HG03095 (cell line): Measurements from ENCODE around the gene ARMH1.
A peak's percentile ranks its signal among the peaks of the same experiment; 100 is the strongest.
"Not testable (repeated sequence)": the region's sequence is repeated elsewhere in the genome, so short reads cannot be mapped to it uniquely, and the experiment has no call there.

Experiments used
- ATAC-seq: cut with Tn5 transposase; IDR thresholded peaks from one replicate; pipeline ENCODE4 v1.9.1; 2021; ENCODE audit warnings: moderate library complexity; ENCODE audit not compliant: unreplicated experiment

The ARMH1 gene

DNA sequence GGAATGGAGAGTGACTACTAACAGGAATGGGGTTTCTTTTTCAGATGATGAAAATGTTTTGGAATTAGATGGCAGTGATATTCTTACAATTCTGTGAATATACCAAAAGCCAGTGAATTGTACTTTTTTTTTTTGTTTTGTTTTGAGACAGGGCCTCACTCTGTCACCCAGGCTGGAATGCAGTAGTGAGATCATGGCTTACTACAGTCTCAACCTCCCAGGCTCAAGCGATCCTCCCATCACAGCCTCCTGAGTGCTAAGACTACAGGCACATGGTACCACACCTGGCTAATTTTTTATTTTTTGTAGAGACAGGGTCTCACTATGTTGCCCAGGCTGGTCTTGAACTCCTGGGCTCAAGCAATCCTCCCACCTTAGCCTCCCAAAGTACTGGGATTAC lies 7.8 kb upstream of the ARMH1 start:
- not testable (repeated sequence) for ATAC-seq

GRCh38 chr1:44670751-44671640 lies 3.5 kb upstream of the ARMH1 start:
- ATAC-seq, result no peak

DNA sequence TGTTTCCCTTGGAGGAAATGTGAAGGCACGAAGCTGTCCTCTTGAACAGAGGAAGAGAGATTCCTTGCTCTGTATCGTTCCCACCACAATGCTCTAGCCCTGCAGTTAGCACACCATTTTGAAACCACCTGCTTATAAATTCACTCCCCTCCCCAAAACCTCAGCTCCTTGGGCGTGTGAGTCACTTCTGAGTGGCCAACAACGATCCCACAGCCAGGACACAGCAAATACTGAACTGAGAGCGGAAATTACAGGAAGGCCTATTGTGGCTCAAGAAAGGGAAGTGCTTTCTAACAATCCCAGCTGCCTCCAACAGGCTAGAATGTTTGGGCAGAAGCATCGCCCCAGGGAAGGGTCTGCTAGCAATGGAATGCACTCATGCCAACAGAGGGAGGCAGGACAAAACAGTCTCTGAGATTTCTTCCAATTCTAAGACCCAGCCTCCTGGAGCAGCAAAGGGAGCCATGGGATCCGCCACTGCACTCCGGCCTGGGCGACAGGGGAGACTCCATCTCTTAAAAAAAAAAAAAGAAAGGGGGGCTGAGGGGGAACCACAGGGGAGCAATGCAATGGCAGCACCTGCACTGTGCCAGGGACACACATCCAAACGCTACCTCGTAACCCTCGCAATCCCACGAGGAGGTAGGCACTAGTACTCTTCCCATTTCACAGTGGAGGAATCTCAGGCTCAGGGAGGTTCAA lies 2.1 kb upstream of the ARMH1 start:
- no peak for ATAC-seq

GRCh38 chr1:44672961-44673674 lies 1.4 kb upstream of the ARMH1 start:
- no peak for ATAC-seq

DNA sequence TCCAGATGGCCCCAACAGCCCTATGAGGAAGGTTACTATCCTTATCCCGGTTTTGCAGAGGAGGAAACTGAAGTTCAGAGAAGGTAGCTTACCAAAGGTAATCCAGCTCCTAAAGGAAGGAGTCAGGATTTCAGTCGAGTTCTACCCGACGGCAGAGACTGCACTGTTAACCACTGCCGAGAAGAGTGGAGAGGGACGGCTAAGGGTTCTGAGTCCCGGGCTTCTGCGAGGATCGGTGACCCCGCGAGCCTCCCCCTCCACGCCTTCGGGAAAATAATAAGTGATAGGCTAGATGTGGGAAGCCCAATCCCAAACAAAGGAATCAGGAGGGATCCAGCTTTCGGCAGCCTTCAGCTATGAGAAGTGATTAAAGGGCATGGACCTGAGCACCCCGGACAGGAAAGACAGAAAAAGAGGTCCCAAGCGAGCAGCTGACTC lies 820 bp upstream of the ARMH1 start:
- peak; percentile 2 for ATAC-seq

GRCh38 chr1:44675186-44675585 lies 672 bp downstream of the ARMH1 start:
- no peak for ATAC-seq

- ATAC-seq, result no peak
Measured at GRCh38 chr1:44676484-44677200, 2.1 kb downstream of the ARMH1 start.

DNA sequence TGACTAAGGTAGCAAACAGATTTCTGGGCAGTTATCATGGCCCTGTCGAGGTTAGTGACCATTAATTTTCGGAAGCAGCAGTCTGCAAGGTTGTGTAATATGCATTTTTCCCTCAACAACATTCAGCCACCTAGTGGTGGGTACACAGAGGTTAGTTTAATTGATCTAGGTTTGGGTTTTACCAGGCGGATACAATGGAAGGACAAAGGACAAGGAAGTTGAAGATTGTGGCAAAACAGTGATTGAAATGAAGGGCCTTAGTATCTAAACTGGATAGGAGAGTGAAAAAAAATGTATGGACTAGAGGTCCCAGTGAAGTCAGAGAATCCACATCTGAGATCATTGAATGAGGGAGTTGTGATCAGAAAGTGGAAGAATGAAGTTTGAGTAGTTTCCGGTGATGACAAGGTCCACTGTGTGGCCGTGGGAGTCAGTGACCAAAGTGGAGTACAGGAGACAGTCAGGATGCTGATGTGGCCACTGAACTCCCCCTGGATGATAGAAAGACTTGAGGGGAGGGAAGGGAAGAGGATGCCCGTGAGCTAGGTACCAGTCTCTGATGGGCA lies 2.8 kb downstream of the ARMH1 start:
- ATAC-seq, result no peak

- ATAC-seq, result no peak
Measured at GRCh38 chr1:44678120-44678519, 3.6 kb downstream of the ARMH1 start.

DNA sequence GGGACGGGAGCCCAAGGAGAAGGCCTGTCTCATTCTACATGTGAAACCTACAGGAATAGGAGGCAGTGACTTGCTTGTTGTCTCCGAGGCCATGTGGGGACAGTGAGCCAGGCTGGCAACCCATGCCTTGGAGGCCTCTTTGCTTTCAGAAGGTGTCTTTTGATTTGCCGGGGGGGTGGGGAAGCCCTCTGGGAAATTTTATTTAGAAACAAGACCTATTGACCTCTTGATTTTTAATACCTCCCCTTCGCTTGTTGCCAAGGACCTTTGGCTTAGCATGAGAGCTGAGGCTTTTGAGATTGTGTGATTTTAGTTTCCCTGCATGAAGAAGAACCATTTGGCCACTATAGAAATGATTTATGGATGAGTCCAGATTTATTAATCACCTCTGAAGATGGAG lies 4.1 kb downstream of the ARMH1 start:
- ATAC-seq, result no peak

DNA sequence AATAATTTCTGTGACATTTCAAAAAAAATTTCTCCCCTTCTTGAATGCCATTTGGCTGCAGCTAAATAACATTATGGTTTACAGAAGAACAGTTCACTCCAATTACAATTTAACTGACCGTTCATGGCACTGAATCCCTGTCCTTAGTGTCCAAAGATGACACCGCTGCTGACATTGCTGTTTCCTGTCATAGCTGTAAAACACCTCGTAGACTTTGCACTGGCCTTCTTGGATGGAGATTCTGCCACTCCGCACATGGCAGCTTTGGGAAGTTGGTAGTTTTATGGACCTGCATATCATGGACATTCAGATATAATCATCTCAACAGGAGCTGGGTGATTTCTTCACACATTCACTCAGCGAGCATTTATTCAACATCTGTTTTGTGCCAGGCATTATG lies 5.0 kb downstream of the ARMH1 start:
- ATAC-seq, result no peak

GRCh38 chr1:44681905-44682882 lies 7.7 kb downstream of the ARMH1 start:
- ATAC-seq, result no peak

GRCh38 chr1:44682883-44683265 lies 8.4 kb downstream of the ARMH1 start:
- no peak for ATAC-seq

DNA sequence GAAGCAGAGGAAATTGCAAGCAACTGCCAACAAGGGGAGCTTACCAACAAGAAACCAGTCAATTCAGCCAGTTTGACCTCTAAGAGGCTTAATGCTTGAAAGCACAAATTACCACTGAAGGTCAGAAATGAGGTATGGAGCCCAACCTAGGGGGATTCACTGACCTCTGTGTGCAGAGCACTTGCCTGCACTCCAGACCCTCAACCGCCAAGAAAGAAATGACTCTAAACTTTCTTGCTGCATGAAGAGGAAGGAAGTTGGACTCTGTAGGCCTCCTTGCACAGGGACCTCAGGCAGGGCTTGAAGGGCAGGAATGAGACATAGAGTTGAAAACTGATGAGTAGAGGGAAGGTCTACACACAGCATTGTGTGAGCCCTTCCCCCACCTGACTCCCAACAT lies 10.0 kb downstream of the ARMH1 start:
- peak; percentile 80 for ATAC-seq

- no peak for ATAC-seq
Measured at GRCh38 chr1:44685218-44685617, 10.7 kb downstream of the ARMH1 start.

DNA sequence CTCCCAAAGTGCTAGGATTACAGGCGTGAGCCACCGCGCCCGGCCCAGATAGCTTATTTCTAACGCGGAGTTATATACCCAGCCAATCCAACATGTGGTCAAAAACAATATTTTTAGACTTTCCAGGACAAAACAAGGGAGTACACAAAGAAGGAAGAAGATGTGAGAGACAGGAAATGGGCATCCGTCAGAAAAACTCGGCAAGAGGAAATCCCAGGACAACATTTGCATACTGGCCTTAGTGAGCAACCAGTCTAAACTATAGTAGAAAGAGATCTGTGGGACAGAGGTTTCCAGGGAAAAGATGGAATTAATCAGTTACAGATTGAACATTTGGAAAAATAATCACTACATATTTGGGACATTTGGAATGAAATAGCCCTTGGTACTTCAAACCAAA lies 11.4 kb downstream of the ARMH1 start:
- ATAC-seq, result no peak

DNA sequence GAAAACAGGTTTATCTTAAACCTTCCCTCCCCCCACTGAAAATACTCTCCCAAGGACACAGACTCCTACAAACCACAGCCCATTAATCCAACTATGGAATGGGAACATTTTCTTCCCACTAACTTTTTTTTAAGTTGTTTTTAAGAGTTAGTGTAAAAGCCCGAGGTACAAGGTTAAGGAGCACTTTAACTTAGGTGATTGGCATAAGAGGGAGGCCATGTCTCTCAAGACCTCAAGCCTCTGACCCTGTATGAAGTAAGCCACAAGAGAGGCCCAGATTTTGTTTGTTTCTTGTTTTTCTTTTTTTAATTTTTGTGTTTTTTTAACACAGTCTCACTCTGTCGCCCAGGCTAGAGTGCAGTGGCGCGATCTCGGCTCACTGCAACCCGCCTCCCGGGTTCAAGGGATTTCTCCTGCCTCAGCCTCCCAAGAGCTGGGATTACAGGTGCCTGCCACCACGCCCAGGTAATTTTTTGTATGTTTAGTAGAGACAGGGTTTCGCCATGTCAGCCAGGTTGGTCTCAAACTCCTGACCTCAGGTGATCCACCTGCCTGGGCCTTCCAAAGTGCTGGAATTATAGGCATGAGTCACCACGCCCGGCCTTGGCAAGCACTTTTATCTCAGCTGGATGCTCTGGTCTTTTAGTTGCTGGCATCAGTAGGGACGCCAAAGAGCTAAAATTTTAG lies 14.4 kb downstream of the ARMH1 start:
- no peak for ATAC-seq

GRCh38 chr1:44689447-44689765 lies 14.9 kb downstream of the ARMH1 start:
- ATAC-seq, result no peak

GRCh38 chr1:44693159-44693558 lies 18.6 kb downstream of the ARMH1 start:
- no peak for ATAC-seq
